Measurements from ENCODE around the gene FBN2. TPM values are rescaled to one million over a fixed set of nuclear protein-coding genes. Genes with fewer than 3 reads are reported as not detected.
A peak's percentile ranks its signal among the peaks of the same experiment; 100 is the strongest.

The FBN2 gene
- total RNA-seq, 1 donor from 2014 or later: 86.1 TPM

DNA sequence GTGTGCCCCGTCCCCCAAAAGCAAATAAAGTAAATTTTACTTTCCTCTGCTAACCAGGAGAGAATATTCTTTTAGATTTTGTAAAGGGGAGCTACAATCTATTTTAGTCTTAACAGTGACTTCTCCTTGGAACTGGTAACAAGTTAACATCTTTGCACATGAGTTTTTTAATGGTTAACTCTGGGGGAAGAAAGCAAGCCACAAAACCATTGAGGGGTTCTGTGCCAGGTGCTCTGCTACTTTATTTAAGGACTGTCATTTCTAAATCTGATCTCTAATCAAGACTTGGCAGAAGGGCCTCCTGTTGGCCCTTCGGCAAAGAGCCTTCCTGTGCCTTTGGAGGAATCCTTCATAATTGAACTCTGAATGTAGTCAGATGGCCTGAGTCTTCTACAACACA lies 301.0 kb downstream of the FBN2 start:
- H3K27me3 ChIP-seq (ENCODE audit: control insufficient read depth in 3 of 3, insufficient read depth in 3 of 3, low read length in 3 of 3): no peaks in the 10 kb centered on the region
- no peak overlapping the region for H3K9ac ChIP-seq (ENCODE audit: low read depth in 1 of 3, low read length in 3 of 3)
- no peaks in the 10 kb centered on the region for H3K36me3 ChIP-seq (ENCODE audit: control insufficient read depth in 3 of 3, insufficient read depth in 3 of 3, low read length in 3 of 3)
- no peak overlapping the region for H3K27ac ChIP-seq (ENCODE audit: low read depth, low read length)
- H3K4me3 ChIP-seq (ENCODE audit: low read length in 3 of 3): no peak overlapping the region
- H3K9me3 ChIP-seq (ENCODE audit: control insufficient read depth in 3 of 3, low read length in 3 of 3): no peaks in the 10 kb centered on the region
- no peaks in the 10 kb centered on the region for H3K4me1 ChIP-seq (ENCODE audit: control insufficient read depth in 3 of 3, insufficient read depth in 3 of 3, low read length in 3 of 3)

DNA sequence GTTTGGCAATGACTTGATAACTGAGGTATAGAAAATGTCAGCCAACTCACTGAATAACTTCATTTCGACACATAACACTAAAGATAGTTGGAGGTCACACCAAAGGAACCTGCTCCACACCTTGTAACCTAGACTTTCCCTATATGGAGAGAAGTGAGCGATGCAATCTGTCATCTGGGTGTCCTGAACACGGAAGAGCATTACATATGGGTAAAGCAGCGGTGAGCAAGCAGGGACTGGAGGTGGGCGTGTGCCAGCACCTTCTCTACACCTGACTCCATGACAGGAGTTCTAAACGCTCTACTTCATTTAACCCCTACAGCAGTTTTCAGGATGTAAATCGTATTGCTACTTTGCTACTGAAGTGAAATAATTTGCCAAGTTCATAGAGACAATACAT lies 301.7 kb downstream of the FBN2 start:
- Histone ChIP-seq H3K9ac (ENCODE audit: low read depth in 1 of 3, low read length in 3 of 3) (no peak overlapping the region), H3K4me1 (ENCODE audit: control insufficient read depth in 3 of 3, insufficient read depth in 3 of 3, low read length in 3 of 3) (no peaks in the 10 kb centered on the region), H3K27me3 (ENCODE audit: control insufficient read depth in 3 of 3, insufficient read depth in 3 of 3, low read length in 3 of 3) (no peaks in the 10 kb centered on the region), H3K4me3 (ENCODE audit: low read length in 3 of 3) (no peak overlapping the region), H3K27ac (ENCODE audit: low read depth, low read length) (no peak overlapping the region), H3K36me3 (ENCODE audit: control insufficient read depth in 3 of 3, insufficient read depth in 3 of 3, low read length in 3 of 3) (no peaks in the 10 kb centered on the region), H3K9me3 (ENCODE audit: control insufficient read depth in 3 of 3, low read length in 3 of 3) (no peaks in the 10 kb centered on the region)

DNA sequence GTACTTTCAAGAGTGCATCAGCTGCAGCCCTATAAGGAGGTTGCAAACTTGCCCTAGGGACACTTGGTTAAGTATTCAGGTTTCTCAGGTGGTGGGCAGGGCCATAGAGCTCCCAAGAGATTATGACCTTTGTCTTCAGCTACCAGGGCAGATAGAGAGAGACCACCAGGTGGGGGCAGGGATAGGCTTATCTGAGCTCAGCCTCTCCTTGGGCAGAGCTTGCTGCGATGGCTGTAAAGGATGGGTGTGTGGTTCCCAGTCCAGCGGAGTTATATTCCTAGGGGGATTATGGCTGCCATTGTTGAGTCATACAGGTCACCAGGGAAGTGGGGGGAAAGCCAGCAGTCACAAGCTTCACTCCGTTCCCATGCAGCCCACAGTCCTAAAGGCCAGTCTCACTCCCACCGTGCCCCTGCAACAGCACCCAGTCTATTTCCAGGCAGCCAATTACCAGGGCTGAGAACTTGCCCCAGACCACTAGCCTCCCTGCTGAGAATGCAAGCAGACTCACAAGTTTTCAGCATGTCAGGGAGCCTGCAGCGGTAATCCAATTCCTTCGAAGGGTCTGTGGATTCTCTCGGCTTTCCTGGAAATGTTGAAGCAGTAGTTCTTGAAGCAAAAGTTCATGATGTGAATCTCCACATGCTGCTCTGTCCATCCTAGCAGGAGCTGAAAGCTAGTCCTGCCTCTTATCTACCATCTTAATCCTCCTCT lies 303.0 kb downstream of the FBN2 start:
- H3K9ac ChIP-seq (ENCODE audit: low read depth in 1 of 3, low read length in 3 of 3): no peak overlapping the region
- no peaks in the 10 kb centered on the region for H3K36me3 ChIP-seq (ENCODE audit: control insufficient read depth in 3 of 3, insufficient read depth in 3 of 3, low read length in 3 of 3)
- no peaks in the 10 kb centered on the region for H3K4me1 ChIP-seq (ENCODE audit: control insufficient read depth in 3 of 3, insufficient read depth in 3 of 3, low read length in 3 of 3)
- no peaks in the 10 kb centered on the region for H3K9me3 ChIP-seq (ENCODE audit: control insufficient read depth in 3 of 3, low read length in 3 of 3)
- H3K27ac ChIP-seq (ENCODE audit: low read depth, low read length): no peak overlapping the region
- no peaks in the 10 kb centered on the region for H3K27me3 ChIP-seq (ENCODE audit: control insufficient read depth in 3 of 3, insufficient read depth in 3 of 3, low read length in 3 of 3)
- no peak overlapping the region for H3K4me3 ChIP-seq (ENCODE audit: low read length in 3 of 3)

DNA sequence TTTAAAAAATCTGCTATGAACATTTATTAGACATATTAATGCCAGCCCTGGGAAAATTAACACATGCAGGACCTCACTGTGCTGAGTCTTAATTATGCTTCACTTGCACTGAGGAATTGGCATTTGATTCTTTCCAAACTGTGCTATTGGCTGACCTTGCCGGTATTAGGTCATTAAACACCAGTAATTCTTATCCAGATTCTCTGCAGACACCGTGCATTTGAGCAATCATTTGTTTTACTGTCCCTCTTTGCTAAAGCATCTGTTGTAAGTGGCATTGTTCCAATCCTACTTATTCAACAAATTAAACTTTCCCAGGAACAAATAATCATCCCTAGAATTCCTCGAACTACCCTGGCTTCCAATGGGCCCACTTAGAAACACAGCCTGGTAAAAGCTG lies 309.5 kb downstream of the FBN2 start:
- H3K4me3 ChIP-seq (ENCODE audit: low read length in 3 of 3): no peak overlapping the region
- no peak overlapping the region for H3K9ac ChIP-seq (ENCODE audit: low read depth in 1 of 3, low read length in 3 of 3)
- H3K36me3 ChIP-seq (ENCODE audit: control insufficient read depth in 3 of 3, insufficient read depth in 3 of 3, low read length in 3 of 3): no peaks in the 10 kb centered on the region
- H3K9me3 ChIP-seq (ENCODE audit: control insufficient read depth in 3 of 3, low read length in 3 of 3): no peaks in the 10 kb centered on the region
- H3K4me1 ChIP-seq (ENCODE audit: control insufficient read depth in 3 of 3, insufficient read depth in 3 of 3, low read length in 3 of 3): peaks cover 0 to 2% (median 0%) of the 10 kb centered on the region in 3 donors
- H3K27ac ChIP-seq (ENCODE audit: low read depth, low read length): no peak overlapping the region
- no peaks in the 10 kb centered on the region for H3K27me3 ChIP-seq (ENCODE audit: control insufficient read depth in 3 of 3, insufficient read depth in 3 of 3, low read length in 3 of 3)

GRCh38 chr5:128228008-128228407 lies 310.0 kb downstream of the FBN2 start:
- H3K27me3 ChIP-seq (ENCODE audit: control insufficient read depth in 3 of 3, insufficient read depth in 3 of 3, low read length in 3 of 3): no peaks in the 10 kb centered on the region
- H3K9ac ChIP-seq (ENCODE audit: low read depth in 1 of 3, low read length in 3 of 3): no peak overlapping the region
- H3K9me3 ChIP-seq (ENCODE audit: control insufficient read depth in 3 of 3, low read length in 3 of 3): no peaks in the 10 kb centered on the region
- peaks cover 0 to 2% (median 0%) of the 10 kb centered on the region in 3 donors for H3K4me1 ChIP-seq (ENCODE audit: control insufficient read depth in 3 of 3, insufficient read depth in 3 of 3, low read length in 3 of 3)
- no peak overlapping the region for H3K4me3 ChIP-seq (ENCODE audit: low read length in 3 of 3)
- no peak overlapping the region for H3K27ac ChIP-seq (ENCODE audit: low read depth, low read length)
- H3K36me3 ChIP-seq (ENCODE audit: control insufficient read depth in 3 of 3, insufficient read depth in 3 of 3, low read length in 3 of 3): no peaks in the 10 kb centered on the region

GRCh38 chr5:128225245-128226030 lies 312.6 kb downstream of the FBN2 start:
- Histone ChIP-seq H3K27me3 (ENCODE audit: control insufficient read depth in 3 of 3, insufficient read depth in 3 of 3, low read length in 3 of 3) (no peaks in the 10 kb centered on the region), H3K9ac (ENCODE audit: low read depth in 1 of 3, low read length in 3 of 3) (no peak overlapping the region), H3K9me3 (ENCODE audit: control insufficient read depth in 3 of 3, low read length in 3 of 3) (no peaks in the 10 kb centered on the region), H3K27ac (ENCODE audit: low read depth, low read length) (no peak overlapping the region), H3K4me1 (ENCODE audit: control insufficient read depth in 3 of 3, insufficient read depth in 3 of 3, low read length in 3 of 3) (peaks cover 0 to 2% (median 0%) of the 10 kb centered on the region in 3 donors), H3K36me3 (ENCODE audit: control insufficient read depth in 3 of 3, insufficient read depth in 3 of 3, low read length in 3 of 3) (no peaks in the 10 kb centered on the region), H3K4me3 (ENCODE audit: low read length in 3 of 3) (no peak overlapping the region)

GRCh38 chr5:128224336-128224735 lies 313.7 kb downstream of the FBN2 start:
- Histone ChIP-seq H3K27me3 (ENCODE audit: control insufficient read depth in 3 of 3, insufficient read depth in 3 of 3, low read length in 3 of 3) (no peaks in the 10 kb centered on the region), H3K9me3 (ENCODE audit: control insufficient read depth in 3 of 3, low read length in 3 of 3) (no peaks in the 10 kb centered on the region), H3K4me3 (ENCODE audit: low read length in 3 of 3) (no peak overlapping the region), H3K36me3 (ENCODE audit: control insufficient read depth in 3 of 3, insufficient read depth in 3 of 3, low read length in 3 of 3) (no peaks in the 10 kb centered on the region), H3K27ac (ENCODE audit: low read depth, low read length) (no peak overlapping the region), H3K4me1 (ENCODE audit: control insufficient read depth in 3 of 3, insufficient read depth in 3 of 3, low read length in 3 of 3) (peaks cover 0 to 2% (median 0%) of the 10 kb centered on the region in 3 donors), H3K9ac (ENCODE audit: low read depth in 1 of 3, low read length in 3 of 3) (no peak overlapping the region)

DNA sequence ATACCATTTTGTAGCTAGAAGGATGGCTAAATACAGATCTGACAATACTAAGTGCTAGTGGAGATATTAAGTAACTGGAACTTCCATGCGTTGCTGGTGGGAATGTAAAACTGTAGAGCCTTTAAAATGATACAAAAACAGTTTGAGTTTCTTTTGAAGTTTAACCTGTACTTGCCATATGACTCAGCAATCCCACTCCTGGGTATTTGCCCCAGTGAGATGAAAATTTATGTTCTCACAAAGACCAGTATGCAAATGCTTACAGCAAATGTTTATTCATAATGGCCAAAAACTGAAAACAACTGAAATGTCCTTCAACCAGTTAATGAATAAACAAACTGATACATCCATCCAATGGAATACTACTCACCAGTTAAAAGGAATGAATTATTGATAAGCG lies 317.2 kb downstream of the FBN2 start:
- Histone ChIP-seq H3K27me3 (ENCODE audit: control insufficient read depth in 3 of 3, insufficient read depth in 3 of 3, low read length in 3 of 3) (no peaks in the 10 kb centered on the region), H3K4me3 (ENCODE audit: low read length in 3 of 3) (no peak overlapping the region), H3K4me1 (ENCODE audit: control insufficient read depth in 3 of 3, insufficient read depth in 3 of 3, low read length in 3 of 3) (peaks cover 3 to 9% (median 6%) of the 10 kb centered on the region in 3 donors), H3K36me3 (ENCODE audit: control insufficient read depth in 3 of 3, insufficient read depth in 3 of 3, low read length in 3 of 3) (no peaks in the 10 kb centered on the region), H3K9ac (ENCODE audit: low read depth in 1 of 3, low read length in 3 of 3) (no peak overlapping the region), H3K27ac (ENCODE audit: low read depth, low read length) (no peak overlapping the region), H3K9me3 (ENCODE audit: control insufficient read depth in 3 of 3, low read length in 3 of 3) (no peaks in the 10 kb centered on the region)

- Histone ChIP-seq H3K27me3 (ENCODE audit: control insufficient read depth in 3 of 3, insufficient read depth in 3 of 3, low read length in 3 of 3) (no peaks in the 10 kb centered on the region), H3K9me3 (ENCODE audit: control insufficient read depth in 3 of 3, low read length in 3 of 3) (no peaks in the 10 kb centered on the region), H3K27ac (ENCODE audit: low read depth, low read length) (no peak overlapping the region), H3K36me3 (ENCODE audit: control insufficient read depth in 3 of 3, insufficient read depth in 3 of 3, low read length in 3 of 3) (no peaks in the 10 kb centered on the region), H3K9ac (ENCODE audit: low read depth in 1 of 3, low read length in 3 of 3) (no peak overlapping the region), H3K4me1 (ENCODE audit: control insufficient read depth in 3 of 3, insufficient read depth in 3 of 3, low read length in 3 of 3) (peaks cover 3 to 9% (median 7%) of the 10 kb centered on the region in 3 donors), H3K4me3 (ENCODE audit: low read length in 3 of 3) (peak overlapping the region in 1 of 3 donors; percentile 18)
Measured at GRCh38 chr5:128216860-128217531, 321.0 kb downstream of the FBN2 start.

- Histone ChIP-seq H3K27ac (ENCODE audit: low read depth, low read length) (no peak overlapping the region), H3K4me3 (ENCODE audit: low read length in 3 of 3) (no peak overlapping the region), H3K27me3 (ENCODE audit: control insufficient read depth in 3 of 3, insufficient read depth in 3 of 3, low read length in 3 of 3) (no peaks in the 10 kb centered on the region), H3K9ac (ENCODE audit: low read depth in 1 of 3, low read length in 3 of 3) (no peak overlapping the region), H3K36me3 (ENCODE audit: control insufficient read depth in 3 of 3, insufficient read depth in 3 of 3, low read length in 3 of 3) (no peaks in the 10 kb centered on the region), H3K9me3 (ENCODE audit: control insufficient read depth in 3 of 3, low read length in 3 of 3) (no peaks in the 10 kb centered on the region), H3K4me1 (ENCODE audit: control insufficient read depth in 3 of 3, insufficient read depth in 3 of 3, low read length in 3 of 3) (peaks cover 3 to 9% (median 7%) of the 10 kb centered on the region in 3 donors)
Measured at GRCh38 chr5:128216285-128216684, 321.8 kb downstream of the FBN2 start.
